Stimulated activated CD4-positive, alpha-beta T cell treated with anti-CD3 and anti-CD28 coated beads, Interleukin-2, amount 100 ng/mL, for 24 hours (primary cell): Measurements from ENCODE around the gene CACNA2D3.

Source experiments
- DNase-seq, 2 donors: peaks; one replicate each; pipeline ENCODE4 v3.0.0-alpha.2; 2020

Gene CACNA2D3

DNA sequence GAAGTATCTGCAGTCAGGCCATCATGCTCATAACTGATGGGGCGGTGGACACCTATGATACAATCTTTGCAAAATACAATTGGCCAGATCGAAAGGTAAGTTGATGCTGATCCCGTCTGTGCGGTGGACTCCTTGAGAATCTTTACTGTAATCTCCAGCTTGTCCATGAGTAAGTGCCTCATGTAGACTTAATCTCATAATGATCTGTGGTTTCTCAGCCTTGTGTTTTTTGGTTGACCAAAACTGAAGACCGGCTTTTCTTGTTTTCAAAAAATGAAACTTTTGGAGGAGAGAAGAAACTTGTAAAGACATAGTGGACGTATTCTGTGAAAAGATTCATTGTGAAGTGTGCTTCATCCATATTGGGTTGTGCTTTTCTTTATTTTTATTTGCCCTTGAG, 519.8 kb downstream of the CACNA2D3 start:
- no peak for DNase-seq

DNA sequence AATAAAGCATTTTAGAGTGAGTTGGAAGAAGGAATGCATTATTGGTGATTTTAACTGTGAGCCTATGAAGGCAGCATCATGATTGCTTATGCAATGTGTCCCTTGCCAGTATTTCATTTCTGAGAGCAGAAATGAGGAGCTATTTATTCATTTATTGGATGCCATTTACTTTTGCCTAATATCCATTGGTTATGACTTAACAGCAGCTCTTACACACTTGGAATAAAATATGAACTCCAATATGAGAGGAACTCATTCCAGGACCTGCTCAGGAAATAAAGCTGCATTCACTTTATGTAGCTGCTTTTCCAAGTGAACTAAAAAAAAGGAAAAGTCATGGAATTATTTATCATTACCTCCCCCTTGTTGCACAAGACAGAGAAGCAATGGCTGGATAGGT, 525.4 kb downstream of the CACNA2D3 start:
- DNase-seq = no peak

DNA sequence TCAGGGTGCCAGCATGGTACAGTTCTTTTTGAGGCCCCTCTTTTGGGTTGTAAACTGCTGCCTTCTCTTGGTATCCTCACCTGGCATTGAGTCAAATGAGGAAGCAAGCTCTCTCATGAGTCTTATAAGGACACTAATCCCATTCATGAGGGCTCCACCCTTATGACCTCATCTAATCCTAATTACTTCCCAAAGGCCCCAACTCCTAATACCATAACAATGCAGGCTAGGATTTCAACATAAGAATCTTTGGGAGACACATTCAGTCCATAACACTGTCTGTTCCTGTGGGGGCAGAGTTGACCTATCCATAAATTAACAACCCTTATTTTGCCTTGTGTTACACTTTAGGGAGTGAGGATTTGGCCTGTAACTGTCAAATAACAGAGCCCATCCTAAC, 527.2 kb downstream of the CACNA2D3 start:
- DNase-seq = no peak

DNA sequence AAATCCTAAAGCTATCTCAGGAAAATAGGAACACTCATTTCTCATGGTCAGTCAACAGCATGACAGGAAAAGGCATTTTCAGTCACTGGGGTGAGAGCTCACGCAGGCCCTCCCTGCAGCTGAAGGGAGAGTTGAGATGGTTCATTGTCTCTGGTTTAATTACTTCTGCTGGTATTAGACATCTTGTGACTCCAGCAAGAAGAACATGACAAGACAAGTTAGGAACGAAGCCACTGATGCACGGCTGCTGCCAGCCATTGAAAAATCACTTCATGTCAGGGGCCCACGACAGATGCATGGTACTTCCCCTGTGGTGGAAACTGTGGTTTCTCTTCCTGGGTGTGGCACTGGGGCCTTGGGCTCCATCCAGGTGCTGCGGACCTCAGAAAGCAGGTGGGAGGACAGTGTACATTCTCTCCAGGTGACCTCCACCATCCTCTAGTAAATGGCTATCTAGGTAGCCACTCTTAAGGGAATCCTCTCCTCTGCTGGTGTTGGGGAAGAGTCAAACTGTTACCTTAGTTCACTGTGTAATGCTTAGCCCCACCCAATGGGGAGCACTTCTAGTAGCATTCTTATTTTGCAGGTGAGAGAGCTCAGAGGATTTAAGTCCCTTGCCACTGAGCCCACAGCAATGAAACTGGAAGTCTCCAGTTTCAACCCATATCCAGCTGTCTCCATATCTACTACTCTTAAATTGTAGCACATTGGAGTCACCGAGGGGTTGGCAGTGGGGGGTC, 531.3 kb downstream of the CACNA2D3 start:
- DNase-seq = no peak

DNA sequence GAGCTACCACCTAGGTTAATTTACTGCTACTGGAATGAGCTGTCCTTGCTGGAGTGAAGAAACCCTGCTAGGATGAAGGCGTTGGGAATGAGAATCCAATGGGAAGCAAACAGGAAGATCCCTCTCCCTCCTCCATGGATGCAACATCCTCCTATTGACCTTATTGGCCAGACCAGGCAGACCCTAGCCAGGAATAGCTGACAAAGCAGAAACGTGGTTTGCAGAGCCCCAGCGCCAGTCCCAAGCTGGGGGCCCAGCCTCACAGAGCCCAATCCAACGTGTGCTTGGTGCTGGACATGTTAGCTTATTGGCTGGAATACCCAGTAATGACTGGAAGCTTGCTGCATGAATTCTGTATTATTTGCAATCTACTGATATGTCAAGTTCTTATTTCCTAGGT, 532.4 kb downstream of the CACNA2D3 start:
- DNase-seq = no peak

DNA sequence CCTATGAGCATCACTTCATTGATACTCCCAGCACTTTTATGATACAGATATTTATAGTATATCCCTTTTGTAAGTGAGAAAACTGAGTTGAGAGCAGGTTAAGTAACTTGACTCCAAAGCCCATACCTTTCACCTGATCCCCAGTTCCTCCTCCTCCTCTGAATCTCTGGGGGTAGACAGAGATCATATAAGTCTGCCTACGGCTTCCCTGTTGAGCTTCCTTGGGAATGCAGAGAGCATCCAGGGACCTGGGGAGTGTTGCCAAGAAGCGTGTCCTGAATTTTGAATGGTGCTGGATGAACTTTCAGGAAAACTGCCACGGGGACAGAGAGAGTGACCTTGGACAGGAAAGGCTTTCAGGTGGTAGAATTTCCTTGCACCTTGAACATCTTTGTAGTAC, 537.0 kb downstream of the CACNA2D3 start:
- no peak for DNase-seq

DNA sequence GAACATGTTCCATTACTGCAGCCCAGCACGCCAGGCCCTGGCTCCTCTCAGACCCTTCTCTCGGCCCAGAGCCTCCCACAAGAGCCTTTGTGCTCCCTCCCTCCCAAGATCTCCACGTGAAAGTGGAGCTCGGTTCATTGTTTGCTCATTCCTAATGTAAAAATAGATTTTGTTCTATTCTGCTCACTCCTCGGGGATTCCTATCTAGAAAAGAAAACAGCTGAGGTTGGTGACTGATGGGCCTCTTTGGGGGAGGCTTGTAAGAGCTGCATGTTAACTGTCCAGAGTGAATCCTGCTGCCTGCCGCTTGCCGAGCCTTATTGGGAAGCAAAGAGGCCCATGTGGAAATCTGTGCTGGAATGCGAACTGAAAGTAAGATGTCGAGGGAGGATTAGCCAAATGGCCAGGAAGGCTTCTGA, 538.4 kb downstream of the CACNA2D3 start:
- DNase-seq = no peak

DNA sequence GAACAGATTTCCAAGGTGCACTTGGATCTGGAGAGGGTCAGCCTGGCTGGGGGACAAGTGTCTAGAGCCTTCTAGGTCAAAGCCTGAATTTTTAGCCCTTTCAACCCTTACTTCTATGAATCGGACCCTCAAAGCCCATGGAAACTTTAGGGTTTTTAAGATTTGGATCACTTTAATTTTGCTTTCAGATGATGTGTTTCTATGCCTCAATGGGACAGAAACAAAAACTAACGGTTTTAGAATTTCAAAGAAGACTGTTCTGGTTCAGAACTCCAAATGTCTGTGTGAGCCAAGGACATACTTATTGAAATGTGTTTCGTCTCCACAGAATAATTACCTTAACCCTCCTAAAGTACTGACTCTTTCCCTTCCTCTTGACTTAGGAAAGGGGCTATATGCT, 538.8 kb downstream of the CACNA2D3 start:
- DNase-seq = no peak

DNA sequence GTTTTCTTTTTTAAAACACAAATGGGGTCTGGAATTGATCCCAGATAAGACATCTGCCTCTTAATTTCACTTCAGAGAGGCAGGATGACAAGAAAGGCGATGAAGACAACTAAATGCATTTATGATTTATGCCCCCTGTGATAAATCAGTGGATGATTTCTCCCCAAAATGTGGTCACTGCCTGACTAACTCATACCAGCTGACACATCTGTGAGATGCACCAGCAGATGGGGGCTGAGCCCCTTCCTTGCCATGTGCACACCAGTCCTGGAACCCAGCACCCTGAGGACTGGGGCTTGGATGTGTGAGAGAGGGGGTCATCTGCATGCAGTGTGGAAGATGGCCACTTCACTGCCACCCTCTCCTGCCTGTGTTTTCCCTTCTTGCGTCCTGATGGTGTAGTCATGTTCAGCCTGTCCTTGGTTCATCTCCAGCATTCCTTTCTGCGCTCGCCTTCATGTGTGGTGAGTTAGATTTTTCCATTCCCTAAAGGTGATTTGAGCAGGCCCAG, 541.2 kb downstream of the CACNA2D3 start:
- DNase-seq = no peak

DNA sequence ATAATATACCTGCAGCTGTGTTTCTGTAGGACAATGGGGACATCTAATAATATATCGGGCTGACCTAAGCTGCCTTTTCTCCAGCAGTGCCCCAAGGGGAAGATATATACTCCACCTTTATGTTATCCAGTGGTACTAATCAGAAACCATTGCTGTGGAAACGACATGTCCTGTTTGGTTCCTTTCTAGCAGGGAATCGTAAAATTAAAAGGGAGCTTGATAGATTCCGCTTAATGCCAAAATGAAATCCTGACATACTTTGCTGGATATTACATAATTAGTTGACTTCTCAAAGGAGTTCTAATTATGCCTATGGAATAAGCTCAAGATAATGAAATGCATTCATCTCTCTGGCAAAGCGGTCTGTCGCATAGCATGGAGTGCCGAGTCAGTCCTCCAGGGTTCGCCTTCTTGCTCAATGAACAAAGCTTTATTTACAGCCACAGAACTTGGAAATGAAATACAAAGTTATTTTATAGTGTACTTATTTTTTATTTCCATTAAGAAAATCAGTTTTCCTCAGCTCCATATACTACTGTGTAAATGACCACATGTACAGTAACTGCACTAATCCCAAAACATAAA, 542.8 kb downstream of the CACNA2D3 start:
- no peak for DNase-seq

DNA sequence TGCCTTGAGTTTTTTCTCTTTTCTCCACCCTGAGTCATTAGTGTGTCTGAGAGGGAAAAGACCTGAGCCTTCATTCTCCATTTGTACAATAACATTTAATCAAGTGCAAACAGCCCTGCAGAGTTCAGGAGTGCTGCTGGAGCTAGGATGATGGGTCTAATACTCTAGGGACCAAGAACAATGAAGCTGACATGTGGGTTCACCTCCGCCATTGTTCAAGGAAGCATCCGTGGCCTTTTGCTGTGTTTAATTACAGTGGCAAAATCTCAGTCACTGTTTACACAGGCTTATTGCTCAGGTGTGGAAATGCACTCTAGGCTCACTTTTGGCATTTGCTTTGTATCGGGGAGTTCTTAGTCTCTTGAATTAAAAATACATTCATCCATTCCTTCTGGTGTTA, 545.9 kb downstream of the CACNA2D3 start:
- no peak for DNase-seq

DNA sequence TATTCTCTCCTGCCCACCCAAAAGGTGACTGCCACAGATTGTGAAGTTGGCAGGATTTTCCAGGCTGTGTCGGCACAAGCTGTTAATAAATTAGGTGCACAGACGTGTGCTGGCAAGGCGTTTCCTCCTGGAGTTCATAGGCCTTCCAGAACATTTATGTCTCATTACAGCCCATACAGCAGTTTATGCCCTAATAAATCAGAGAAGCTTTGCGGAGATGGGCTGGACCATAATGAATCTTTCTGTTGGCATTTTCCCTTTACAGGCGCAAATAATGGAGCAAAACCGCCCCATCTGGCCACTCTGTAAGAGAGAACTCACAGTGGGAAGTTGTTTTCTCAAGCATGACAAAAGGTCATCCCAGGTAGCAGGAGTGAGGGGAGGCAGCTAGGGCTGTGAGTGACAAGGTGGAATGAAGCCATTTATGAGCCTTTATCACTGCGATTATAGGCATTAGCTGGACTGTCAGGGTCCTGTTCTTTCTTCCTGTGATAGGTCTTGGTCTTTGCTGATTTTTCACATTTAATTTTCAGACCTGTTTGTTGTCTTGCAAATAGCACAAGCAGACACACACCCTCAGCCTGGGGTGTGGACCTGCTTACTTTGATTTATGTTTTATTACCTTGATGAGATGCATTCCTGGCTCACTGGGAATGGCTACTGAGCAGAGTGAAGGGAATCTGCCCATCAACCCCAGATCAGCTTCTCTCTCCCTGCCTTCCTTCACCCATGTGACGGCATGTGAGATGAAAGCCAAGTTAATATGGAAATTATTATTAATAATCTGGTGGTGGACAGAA, 548.0 kb downstream of the CACNA2D3 start:
- no peak for DNase-seq

DNA sequence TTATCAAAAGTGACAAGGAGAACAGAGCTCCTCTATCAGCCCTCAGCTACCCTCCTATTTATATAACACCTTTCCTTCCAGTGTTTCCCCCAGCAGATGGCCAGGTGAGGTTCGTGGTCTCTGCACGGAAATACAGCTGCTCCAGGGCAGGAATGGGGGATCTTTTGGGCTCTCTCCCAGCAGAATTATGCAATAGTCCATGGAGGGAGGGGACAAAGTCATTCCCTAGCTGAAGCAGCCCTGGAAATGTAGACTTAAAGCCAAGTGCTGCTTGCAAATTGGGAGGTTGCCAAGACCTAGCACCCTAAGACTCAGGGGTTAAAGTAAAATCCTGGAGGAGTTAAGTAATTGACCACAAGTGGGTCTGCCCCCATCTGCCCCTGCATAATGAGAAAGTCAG, 549.2 kb downstream of the CACNA2D3 start:
- no peak for DNase-seq

DNA sequence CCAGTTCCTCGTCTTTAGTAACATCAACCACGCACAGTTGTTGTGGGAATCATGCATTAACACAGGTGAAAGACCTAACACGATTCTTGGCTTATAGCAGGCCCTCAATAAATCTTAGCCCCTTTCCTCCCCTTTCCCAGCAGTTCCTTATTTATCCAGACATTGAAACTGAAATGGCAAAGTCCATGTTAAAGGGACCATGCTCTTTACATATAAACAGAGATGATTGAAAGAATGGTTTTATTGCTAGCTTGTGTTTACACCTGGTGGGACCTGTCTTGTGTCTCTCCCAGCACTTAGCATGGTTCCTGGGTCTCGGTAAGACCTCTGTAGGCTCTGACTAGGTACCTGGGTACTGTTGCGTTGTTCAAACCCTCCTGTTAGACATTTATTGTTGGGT, 553.7 kb downstream of the CACNA2D3 start:
- DNase-seq = no peak

DNA sequence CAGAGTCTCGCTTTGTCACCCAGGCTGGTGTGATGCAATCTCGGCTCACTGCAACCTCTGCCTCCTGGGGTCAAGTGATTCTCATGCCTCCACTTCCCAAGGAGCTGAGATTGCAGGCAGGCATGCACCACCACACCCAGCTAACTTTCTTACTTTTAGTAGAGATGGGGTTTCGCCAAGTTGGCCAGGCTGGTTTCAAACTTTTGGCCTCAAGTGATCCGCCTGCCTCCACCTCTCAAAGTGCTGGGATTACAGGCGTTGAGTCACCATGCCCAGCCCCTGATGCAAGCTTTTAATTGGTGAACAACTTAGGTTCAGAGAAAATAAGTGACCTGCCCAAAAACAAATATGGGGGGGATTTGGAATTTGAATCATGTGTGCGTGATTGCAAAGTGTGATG, 559.4 kb downstream of the CACNA2D3 start:
- no peak for DNase-seq

DNA sequence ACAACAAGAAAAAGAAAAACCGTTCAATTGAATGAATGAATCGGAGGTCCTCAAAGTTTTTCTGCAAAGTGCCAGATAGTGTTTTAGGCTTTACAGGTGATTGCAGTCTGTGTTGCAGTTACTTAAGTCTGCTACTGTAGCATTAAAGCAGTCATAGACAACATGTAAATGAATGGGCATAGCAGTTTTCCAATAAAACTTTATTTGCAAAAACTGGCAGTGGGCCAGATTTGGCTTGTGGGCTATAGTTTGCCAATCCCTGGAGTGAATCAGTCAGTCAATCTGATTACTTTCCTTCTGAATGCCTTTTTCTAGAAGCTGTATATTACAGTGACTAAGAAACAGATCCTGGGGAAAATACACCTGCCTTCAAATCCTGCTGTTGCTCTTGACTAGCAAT, 562.9 kb downstream of the CACNA2D3 start:
- DNase-seq = no peak

DNA sequence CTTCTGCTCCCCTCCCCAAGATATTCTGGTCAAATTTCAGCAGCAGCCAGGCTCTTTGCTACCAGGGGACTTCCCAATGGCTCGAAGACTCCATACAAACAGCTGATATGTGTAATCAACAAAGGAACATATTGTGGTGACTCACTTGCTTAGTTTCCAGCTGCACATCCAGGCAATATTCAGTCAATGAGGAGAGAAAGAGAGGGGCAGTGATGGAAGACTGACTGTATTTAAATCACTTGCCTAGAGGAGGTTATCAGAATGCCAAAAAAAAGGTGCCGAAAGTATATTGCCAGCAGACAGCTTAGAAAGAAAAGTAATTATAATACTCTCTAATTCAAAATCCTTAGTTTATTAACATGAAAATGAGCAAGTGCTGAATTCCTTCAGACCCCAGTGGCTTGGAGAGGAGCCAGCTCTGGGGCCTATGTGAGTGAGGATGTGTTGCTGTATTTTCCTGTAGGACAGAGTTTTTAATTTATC, 569.0 kb downstream of the CACNA2D3 start:
- no peak for DNase-seq

DNA sequence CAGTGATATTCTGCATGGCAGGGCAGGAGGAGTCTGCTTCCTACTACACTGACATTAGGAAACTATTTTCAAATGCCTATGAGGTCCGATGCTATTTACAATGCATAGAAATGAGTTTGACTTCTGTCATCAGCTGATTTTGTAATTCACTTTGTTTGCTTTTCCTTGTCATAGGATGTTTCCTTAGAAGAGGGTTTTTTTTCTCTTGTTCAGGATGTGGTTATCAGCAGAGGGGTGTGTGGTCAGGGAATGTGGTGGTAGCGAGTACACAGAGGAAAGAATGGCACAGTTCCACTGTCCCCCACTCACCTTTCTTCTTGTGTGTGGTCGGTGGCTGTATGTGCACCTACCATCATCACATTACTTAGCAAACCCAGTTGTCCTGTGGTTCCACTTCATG, 574.0 kb downstream of the CACNA2D3 start:
- DNase-seq = no peak

DNA sequence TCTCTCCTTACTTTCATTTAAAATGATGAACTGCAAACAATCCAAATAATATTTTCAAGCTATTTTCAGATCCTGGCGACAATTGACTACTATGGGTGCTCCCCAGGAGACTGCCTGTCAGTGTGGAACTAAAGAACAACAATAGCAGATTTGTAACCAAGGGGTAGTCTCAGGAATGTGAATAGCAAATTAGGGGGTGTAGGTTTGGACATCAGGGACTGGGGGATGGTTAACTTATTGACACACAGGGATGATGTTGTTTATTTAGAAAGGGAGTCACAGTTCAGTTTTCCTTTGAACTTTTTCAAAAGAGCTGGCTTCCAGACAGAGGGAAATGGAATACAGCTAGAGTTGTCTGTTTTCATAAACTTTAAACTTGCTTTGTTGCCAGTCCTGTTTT, 575.7 kb downstream of the CACNA2D3 start:
- DNase-seq = no peak

DNA sequence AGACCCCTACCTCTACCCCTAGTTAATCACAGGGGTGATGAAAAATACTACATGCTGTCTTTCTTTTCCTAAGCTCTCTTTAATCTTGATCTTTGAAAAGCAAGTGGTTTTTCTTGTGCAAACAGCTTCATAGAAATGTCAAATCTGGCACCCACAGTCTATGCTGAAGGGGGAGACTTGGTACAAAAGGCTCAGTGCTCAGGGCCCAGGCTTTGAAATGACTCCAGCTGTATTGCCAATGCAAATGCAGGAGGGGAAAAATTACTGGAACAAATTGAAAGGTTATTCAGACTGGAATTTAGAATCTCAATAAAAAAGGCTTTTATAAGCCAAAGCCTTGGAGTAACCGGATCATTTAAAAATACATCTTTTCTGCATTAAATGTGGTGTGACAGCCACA, 581.6 kb downstream of the CACNA2D3 start:
- no peak for DNase-seq

DNA sequence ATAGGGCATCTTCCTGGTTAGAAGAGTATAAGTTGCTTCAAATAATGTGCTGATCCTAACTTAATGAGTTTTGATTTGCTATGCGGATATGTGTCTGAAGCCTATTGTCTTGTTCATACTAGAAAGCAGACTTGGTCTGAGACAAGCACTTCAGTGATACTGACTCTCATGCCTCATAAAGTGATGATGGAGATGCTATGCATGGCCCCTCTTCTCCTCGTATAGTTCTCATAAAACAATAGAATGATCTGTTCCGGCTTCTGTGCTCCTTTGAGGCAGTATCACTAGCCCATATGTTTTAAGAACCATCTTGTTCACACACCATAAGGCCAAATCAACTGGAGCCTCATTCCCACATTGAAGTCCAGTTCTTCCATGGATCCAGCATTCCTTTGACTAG, 583.4 kb downstream of the CACNA2D3 start:
- DNase-seq = no peak

DNA sequence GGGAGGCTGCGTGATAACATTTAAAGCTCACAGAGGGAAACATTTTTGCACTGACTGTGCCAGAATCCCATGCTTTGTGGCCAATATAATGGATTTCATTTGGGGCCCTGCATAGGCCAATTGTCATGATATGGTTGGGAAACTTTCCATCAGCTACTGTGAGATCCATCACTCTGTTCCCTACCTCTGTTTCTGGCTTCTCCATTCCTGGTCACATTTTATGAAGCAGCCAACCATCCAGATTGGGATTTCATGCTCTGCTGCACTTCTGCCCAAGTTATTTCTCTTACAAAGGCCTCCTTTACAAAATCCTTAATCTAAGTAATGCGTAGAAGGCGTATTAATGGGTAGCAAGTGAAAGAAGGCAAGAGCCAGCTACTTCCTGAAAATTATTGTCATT, 584.4 kb downstream of the CACNA2D3 start:
- DNase-seq = no peak

DNA sequence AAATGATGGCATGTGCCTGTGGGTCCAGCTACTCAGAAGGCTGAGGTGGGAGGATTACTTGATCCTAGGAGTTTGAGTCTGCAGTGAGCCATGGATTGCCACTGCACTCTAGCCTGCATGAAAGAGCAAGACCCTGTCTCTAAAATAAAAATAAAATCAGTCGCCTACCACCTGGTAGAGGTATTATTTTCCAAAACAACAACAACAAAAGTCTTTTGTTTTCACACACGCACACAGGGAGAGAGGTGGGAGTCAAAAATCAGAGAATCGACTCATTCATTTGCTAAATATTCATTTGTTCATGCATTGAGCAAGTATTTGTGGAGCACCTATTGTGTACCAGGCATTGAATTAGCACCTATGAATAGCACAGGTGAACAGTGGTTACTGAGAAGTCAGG, 587.4 kb downstream of the CACNA2D3 start:
- DNase-seq = no peak

DNA sequence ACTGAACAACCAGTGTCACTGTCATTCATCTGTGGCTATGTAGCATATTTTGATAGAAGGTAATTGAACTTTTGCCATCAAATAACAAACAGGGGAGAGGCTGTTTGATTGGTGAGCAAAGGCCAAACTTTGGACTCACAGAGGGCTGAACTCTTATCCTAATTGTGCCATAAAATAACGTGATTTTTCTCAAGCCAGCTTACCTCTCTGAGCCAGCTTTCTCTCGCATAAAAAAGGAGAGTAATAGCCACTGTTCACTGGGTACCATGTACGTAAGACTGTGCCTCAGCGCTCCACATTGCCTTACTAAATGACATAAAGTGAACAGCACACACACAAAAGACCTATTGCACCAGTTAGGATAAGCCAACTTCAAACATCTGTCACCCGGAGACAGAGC, 588.6 kb downstream of the CACNA2D3 start:
- no peak for DNase-seq
